Measurements from ENCODE around the gene ZNF329.
A peak's percentile ranks its signal among the peaks of the same experiment; 100 is the strongest.

Gene ZNF329

GRCh38 chr19:58079792-58080191, 70.8 kb downstream of the ZNF329 start:
- Histone ChIP-seq H3K27ac (ENCODE audit: low read depth, low read length) (no peak overlapping the region), H3K36me3 (ENCODE audit: control insufficient read depth in 5 of 5, insufficient read depth in 5 of 5, low read length in 5 of 5) (peaks cover 0 to 11% (median 10%) of the 10 kb centered on the region in 5 donors), H3K27me3 (ENCODE audit: control insufficient read depth in 5 of 5, insufficient read depth in 4 of 5, low read length in 5 of 5) (no peaks in the 10 kb centered on the region), H3K4me1 (ENCODE audit: control insufficient read depth in 5 of 5, insufficient read depth in 5 of 5, low read length in 5 of 5) (no peaks in the 10 kb centered on the region), H3K9ac (ENCODE audit: low read length in 5 of 5) (no peak overlapping the region), H3K9me3 (ENCODE audit: control insufficient read depth in 5 of 5, low read length in 5 of 5) (peaks cover 23 to 87% (median 78%) of the 10 kb centered on the region in 5 donors), H3K4me3 (ENCODE audit: low read depth in 1 of 5, low read length in 5 of 5) (peak overlapping the region in 2 of 5 donors; percentile 31 to 41)

All from subcutaneous abdominal adipose tissue (tissue), 5 donors.